Fibroblast of lung (primary cell): ENCODE data around the gene KCND2.

Experiments used
- EZH2 ChIP-seq: IDR thresholded peaks from 2 replicates; pipeline ENCODE4 v1.5.1; 2012; ENCODE audit warnings: low read length, control low read depth, mild to moderate bottlenecking; ENCODE audit errors: missing control alignments
- TF ChIP-seq, protein P1 (sequence below), 2 donors: IDR thresholded peaks in 1 of 2; conservative IDR thresholded peaks in 1 of 2; 1 replicate in 1 of 2; 2 replicates in 1 of 2; pipeline ENCODE4 v1.5.1; 2011 to 2012; ENCODE audit warnings: low read length in 2 of 2, control low read depth in 1 of 2, inconsistent platforms in 1 of 2, low read depth in 1 of 2, mild to moderate bottlenecking in 1 of 2

DNA sequence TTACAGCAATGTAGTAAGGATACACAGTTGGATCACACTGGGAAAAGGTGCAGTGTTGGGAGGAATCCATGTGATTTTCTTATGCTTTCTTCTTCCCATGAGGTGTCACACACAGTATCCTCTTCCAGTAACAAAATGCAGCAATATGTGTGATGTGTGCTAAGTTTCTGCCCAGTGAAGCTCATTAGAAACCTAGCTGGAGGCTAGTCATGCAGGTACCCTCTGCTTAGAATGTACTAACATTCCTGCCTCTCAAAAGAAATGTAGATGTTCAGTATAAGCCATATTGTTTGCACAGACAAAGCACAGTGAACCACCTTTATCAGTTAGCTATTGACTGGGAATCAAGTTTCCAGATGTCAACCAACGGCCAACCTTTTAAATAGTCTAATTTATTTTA, 12.9 kb upstream of the KCND2 start:
- TF ChIP-seq, protein P1, sequence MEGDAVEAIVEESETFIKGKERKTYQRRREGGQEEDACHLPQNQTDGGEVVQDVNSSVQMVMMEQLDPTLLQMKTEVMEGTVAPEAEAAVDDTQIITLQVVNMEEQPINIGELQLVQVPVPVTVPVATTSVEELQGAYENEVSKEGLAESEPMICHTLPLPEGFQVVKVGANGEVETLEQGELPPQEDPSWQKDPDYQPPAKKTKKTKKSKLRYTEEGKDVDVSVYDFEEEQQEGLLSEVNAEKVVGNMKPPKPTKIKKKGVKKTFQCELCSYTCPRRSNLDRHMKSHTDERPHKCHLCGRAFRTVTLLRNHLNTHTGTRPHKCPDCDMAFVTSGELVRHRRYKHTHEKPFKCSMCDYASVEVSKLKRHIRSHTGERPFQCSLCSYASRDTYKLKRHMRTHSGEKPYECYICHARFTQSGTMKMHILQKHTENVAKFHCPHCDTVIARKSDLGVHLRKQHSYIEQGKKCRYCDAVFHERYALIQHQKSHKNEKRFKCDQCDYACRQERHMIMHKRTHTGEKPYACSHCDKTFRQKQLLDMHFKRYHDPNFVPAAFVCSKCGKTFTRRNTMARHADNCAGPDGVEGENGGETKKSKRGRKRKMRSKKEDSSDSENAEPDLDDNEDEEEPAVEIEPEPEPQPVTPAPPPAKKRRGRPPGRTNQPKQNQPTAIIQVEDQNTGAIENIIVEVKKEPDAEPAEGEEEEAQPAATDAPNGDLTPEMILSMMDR (conservative IDR thresholded peaks at IDR 0.05 in 1 of 2, IDR thresholded peaks at IDR 0.05 in 1 of 2; ENCODE audit: low read depth in 1 of 2, low read length in 2 of 2): no peak
- no peak for TF ChIP-seq EZH2
